ENCODE measurements around the gene CDH18.

DNA sequence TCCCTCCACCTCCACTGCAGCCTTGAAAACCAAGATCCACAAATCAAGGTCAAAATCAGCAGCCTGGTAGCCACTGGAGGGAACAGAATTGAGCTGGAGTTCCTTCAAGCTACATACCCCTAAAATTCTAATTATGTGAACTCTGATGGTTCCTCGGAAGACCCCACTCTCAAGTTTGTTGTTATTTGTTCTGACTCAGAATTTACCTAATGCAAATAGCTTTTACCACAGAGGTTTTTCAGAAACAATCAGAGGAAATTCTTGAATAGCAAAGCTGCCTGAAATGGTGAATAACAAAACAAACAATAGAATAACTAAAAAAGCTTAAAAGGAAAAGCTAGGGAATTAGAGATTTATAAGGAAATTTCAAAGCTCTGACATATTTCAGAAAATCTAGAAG lies 220.0 kb downstream of the CDH18 start:
- TF ChIP-seq EP300 (IDR thresholded peaks at IDR 0.05), result no peak
- TF ChIP-seq, protein P1, sequence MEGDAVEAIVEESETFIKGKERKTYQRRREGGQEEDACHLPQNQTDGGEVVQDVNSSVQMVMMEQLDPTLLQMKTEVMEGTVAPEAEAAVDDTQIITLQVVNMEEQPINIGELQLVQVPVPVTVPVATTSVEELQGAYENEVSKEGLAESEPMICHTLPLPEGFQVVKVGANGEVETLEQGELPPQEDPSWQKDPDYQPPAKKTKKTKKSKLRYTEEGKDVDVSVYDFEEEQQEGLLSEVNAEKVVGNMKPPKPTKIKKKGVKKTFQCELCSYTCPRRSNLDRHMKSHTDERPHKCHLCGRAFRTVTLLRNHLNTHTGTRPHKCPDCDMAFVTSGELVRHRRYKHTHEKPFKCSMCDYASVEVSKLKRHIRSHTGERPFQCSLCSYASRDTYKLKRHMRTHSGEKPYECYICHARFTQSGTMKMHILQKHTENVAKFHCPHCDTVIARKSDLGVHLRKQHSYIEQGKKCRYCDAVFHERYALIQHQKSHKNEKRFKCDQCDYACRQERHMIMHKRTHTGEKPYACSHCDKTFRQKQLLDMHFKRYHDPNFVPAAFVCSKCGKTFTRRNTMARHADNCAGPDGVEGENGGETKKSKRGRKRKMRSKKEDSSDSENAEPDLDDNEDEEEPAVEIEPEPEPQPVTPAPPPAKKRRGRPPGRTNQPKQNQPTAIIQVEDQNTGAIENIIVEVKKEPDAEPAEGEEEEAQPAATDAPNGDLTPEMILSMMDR (IDR thresholded peaks at IDR 0.05), result no peak
